ENCODE measurements around the gene GALK1. TPM values are rescaled to one million over a fixed set of nuclear protein-coding genes. Genes with fewer than 3 reads are reported as not detected.

GALK1 gene
- total and polyA plus RNA-seq, 2 of the 13 experiments (the other 11 are each of a cell fraction or from before 2014, with no cell fraction given), result 59.9 to 93.6 TPM

- TF ChIP-seq SRSF4 (IDR thresholded peaks at IDR 0.05; ENCODE audit: low read depth, low read length, poor library complexity, severe bottlenecking) (no peak), RBM22 (optimal IDR thresholded peaks at IDR 0.05; ENCODE audit: low read length) (peak; percentile 26), RNF219 (CRISPR knock-in tag; IDR thresholded peaks at IDR 0.05) (no peak), ZNF276 (CRISPR knock-in tag; IDR thresholded peaks at IDR 0.05; ENCODE audit: low read depth) (peak; percentile 88), ZGPAT (CRISPR knock-in tag; IDR thresholded peaks at IDR 0.05) (no peak; the same call in none of the 2 replicates), HNRNPK (IDR thresholded peaks at IDR 0.05; ENCODE audit: low read depth, low read length, poor library complexity, severe bottlenecking) (no peak), ZNF260 (CRISPR knock-in tag; IDR thresholded peaks at IDR 0.05; ENCODE audit: borderline replicate concordance, low read depth) (no peak), THAP7 (CRISPR knock-in tag; IDR thresholded peaks at IDR 0.05) (peak; percentile 87; the same call in 1 of the 2 replicates), ARNT2 (CRISPR knock-in tag; IDR thresholded peaks at IDR 0.05; ENCODE audit: low read depth) (no peak; the same call in none of the 2 replicates), POGK (CRISPR knock-in tag; conservative IDR thresholded peaks at IDR 0.05) (no peak), SNRNP70 (IDR thresholded peaks at IDR 0.05; ENCODE audit: low read depth, low read length) (no peak), ZNF678 (CRISPR knock-in tag; IDR thresholded peaks at IDR 0.05) (no peak; the same call in none of the 2 replicates), TBX2 (CRISPR knock-in tag; IDR thresholded peaks at IDR 0.05; ENCODE audit: borderline replicate concordance) (peak; percentile 78), DMTF1 (CRISPR knock-in tag; IDR thresholded peaks at IDR 0.05) (0 out of 2 replicates have a peak, but pooled peaks have one; percentile 47), ZSCAN22 (CRISPR knock-in tag; IDR thresholded peaks at IDR 0.05) (peak; percentile 70; the same call in 1 of the 2 replicates)
Observed at GRCh38 chr17:75754378-75755204, 10.4 kb downstream of the GALK1 start (continued).

Data from HepG2 (cell line).